Ishikawa (cell line): ENCODE measurements around the gene BBS10.

Experiments
- CEBPB ChIP-seq: IDR thresholded peaks from 2 replicates; pipeline ENCODE4 v1.6.1; 2012
- CREB1 ChIP-seq: IDR thresholded peaks from 2 replicates; pipeline ENCODE4 v1.6.1; 2012; ENCODE audit warnings: low read depth
- EGR1 ChIP-seq: IDR thresholded peaks from 2 replicates; pipeline ENCODE4 v1.6.1; 2012
- EP300 ChIP-seq: IDR thresholded peaks from 2 replicates; pipeline ENCODE4 v1.6.1; 2012; ENCODE audit warnings: borderline replicate concordance
- FOXM1 ChIP-seq: IDR thresholded peaks from 2 replicates; pipeline ENCODE4 v1.6.1; 2012; ENCODE audit warnings: low read depth, borderline replicate concordance
- MAX ChIP-seq: IDR thresholded peaks from 2 replicates; pipeline ENCODE4 v1.6.1; 2012
- NFIC ChIP-seq: IDR thresholded peaks from 2 replicates; pipeline ENCODE4 v1.6.1; 2012
- RAD21 ChIP-seq: IDR thresholded peaks from 2 replicates; pipeline ENCODE4 v1.6.1; 2012; ENCODE audit warnings: low read depth
- REST ChIP-seq: IDR thresholded peaks from 2 replicates; pipeline ENCODE4 v1.6.1; 2012; ENCODE audit warnings: low read depth, mild to moderate bottlenecking
- TAF1 ChIP-seq: IDR thresholded peaks from 2 replicates; pipeline ENCODE4 v1.6.1; 2012; ENCODE audit warnings: low read depth, mild to moderate bottlenecking
- TCF12 ChIP-seq: IDR thresholded peaks from 2 replicates; pipeline ENCODE4 v1.6.1; 2012; ENCODE audit warnings: low read depth
- TEAD4 ChIP-seq: IDR thresholded peaks from 2 replicates; pipeline ENCODE4 v1.6.1; 2012
- USF1 ChIP-seq: IDR thresholded peaks from 2 replicates; pipeline ENCODE4 v1.6.1; 2012
- YY1 ChIP-seq: IDR thresholded peaks from 2 replicates; pipeline ENCODE4 v1.6.1; 2012; ENCODE audit warnings: low read depth

DNA sequence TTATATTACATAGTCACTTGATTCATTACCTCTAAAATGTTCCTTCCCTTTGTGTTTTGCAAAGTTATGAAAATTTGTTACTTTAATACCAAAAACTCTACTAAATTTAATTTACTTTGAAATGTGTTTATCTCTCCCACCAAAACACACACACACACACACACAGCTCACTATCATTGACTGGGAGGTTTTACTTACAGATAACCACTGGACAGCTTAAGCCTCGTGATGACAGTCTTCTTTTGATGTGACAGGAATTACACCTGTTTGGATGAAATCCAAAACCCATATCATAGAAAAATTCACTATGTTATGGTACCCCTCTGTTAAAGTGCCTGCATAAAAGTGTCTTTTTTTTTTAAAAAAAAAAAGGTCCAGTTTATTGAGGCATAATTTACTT lies 15.6 kb downstream of the BBS10 start:
- no peak for TF ChIP-seq YY1
- TF ChIP-seq TEAD4: no peak
- TF ChIP-seq CEBPB: no peak
- no peak for TF ChIP-seq EP300
- no peak for TF ChIP-seq RAD21
- no peak for TF ChIP-seq CREB1
- TF ChIP-seq MAX: no peak
- no peak for TF ChIP-seq REST
- TF ChIP-seq TAF1: no peak
- TF ChIP-seq FOXM1: no peak
- no peak for TF ChIP-seq EGR1
- no peak for TF ChIP-seq NFIC
- no peak for TF ChIP-seq TCF12
- no peak for TF ChIP-seq USF1
